Left hindlimb (tissue), 1 donor: ENCODE measurements around the gene AKAP8.
"Not testable (repeated sequence)": the region's sequence is repeated elsewhere in the genome, so short reads cannot be mapped to it uniquely, and the experiment has no call there.

ENCODE experiments used
- DNase-seq: peaks from one replicate; pipeline ENCODE4 v3.0.0-alpha.2; 2018

The AKAP8 gene

GRCh38 chr19:15379083-15379998, at the start of gene AKAP8:
Gene AKAP8 (minus strand): TSS chr19:15379787. CDS start chr19:15379731, 56 bp downstream.
- DNase-seq = peak; percentile 99

GRCh38 chr19:15427991-15428471, 48.4 kb upstream of the AKAP8 start:
- no peak for DNase-seq

- no peak for DNase-seq
Observed at GRCh38 chr19:15427350-15427700, 47.7 kb upstream of the AKAP8 start.

- no peak for DNase-seq
Observed at GRCh38 chr19:15426485-15427349, 47.1 kb upstream of the AKAP8 start.

GRCh38 chr19:15425321-15425950, 45.8 kb upstream of the AKAP8 start:
- DNase-seq = no peak

- DNase-seq = no peak
Observed at GRCh38 chr19:15424692-15425272, 45.2 kb upstream of the AKAP8 start.

- no peak for DNase-seq
Observed at GRCh38 chr19:15424121-15424520, 44.5 kb upstream of the AKAP8 start.

- no peak for DNase-seq
Observed at GRCh38 chr19:15423130-15423529, 43.5 kb upstream of the AKAP8 start.

GRCh38 chr19:15422296-15423075, 42.9 kb upstream of the AKAP8 start:
- DNase-seq = no peak

GRCh38 chr19:15421721-15422260, 42.2 kb upstream of the AKAP8 start:
- peak; percentile 82 for DNase-seq

- no peak for DNase-seq
Observed at GRCh38 chr19:15421136-15421695, 41.6 kb upstream of the AKAP8 start.

- DNase-seq = no peak
Observed at GRCh38 chr19:15419413-15420025, 39.9 kb upstream of the AKAP8 start.

GRCh38 chr19:15418579-15419412, 39.2 kb upstream of the AKAP8 start, which contains the start of gene AKAP8L:
Gene AKAP8L (minus strand): TSS chr19:15418988. CDS start chr19:15418923, 65 bp downstream.
- peak; percentile 99 for DNase-seq

GRCh38 chr19:15418231-15418578, 38.6 kb upstream of the AKAP8 start:
- no peak for DNase-seq

GRCh38 chr19:15417699-15418098, 38.1 kb upstream of the AKAP8 start:
- no peak for DNase-seq

GRCh38 chr19:15412832-15413231, 33.2 kb upstream of the AKAP8 start:
- DNase-seq = no peak

- DNase-seq = not testable (repeated sequence)
Observed at GRCh38 chr19:15411351-15411750, 31.8 kb upstream of the AKAP8 start.

- no peak for DNase-seq
Observed at GRCh38 chr19:15404780-15405211, 25.2 kb upstream of the AKAP8 start.

- DNase-seq = no peak
Observed at GRCh38 chr19:15404097-15404779, 24.7 kb upstream of the AKAP8 start.
